ENCODE measurements around the gene XRN1.

The XRN1 gene

DNA sequence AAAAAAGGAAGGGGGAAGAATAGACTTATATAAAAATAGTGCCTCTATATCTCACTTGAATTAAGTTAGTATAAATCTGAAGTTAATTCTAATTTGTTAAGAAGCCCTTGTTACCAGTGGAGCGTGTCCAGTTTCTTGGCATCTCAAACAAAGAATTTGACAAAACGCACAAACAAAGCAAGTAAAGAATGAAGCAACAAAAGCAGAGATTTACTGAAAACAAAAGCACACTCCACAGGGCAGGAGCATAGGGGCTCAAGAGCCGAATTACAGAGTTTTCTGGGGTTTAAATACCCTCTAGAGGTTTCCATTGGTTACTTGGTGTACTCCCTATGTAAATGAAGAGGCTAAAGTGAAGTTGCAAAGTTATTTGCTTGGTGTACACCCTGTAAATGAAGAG is 188.5 kb downstream of the XRN1 start:
- DNase-seq, result no peak

- no peak for DNase-seq
Observed at GRCh38 chr3:142256712-142257333, 191.0 kb downstream of the XRN1 start.

All from activated naive CD4-positive, alpha-beta T cell (primary cell).